ENCODE data around the gene ABTB1.

The ABTB1 gene

GRCh38 chr3:127718245-127718915 is 45.6 kb downstream of the ABTB1 start:
- no peak for TF ChIP-seq CTCF (IDR thresholded peaks at IDR 0.05)
- no peak for TF ChIP-seq ZFX (IDR thresholded peaks at IDR 0.05; ENCODE audit: borderline replicate concordance)
- no peak overlapping the region for H3K27ac ChIP-seq

GRCh38 chr3:127718916-127719290 is 46.2 kb downstream of the ABTB1 start:
- TF ChIP-seq ZFX (IDR thresholded peaks at IDR 0.05; ENCODE audit: borderline replicate concordance) (no peak), CTCF (IDR thresholded peaks at IDR 0.05) (no peak)
- H3K27ac ChIP-seq: no peak overlapping the region

- TF ChIP-seq CTCF (IDR thresholded peaks at IDR 0.05) (no peak), ZFX (IDR thresholded peaks at IDR 0.05; ENCODE audit: borderline replicate concordance) (no peak)
- H3K27ac ChIP-seq: no peak overlapping the region
Measured at GRCh38 chr3:127719369-127719768, 46.6 kb downstream of the ABTB1 start.

- TF ChIP-seq ZFX (IDR thresholded peaks at IDR 0.05; ENCODE audit: borderline replicate concordance) (no peak), CTCF (IDR thresholded peaks at IDR 0.05) (no peak)
- no peak overlapping the region for H3K27ac ChIP-seq
Measured at GRCh38 chr3:127720161-127720823, 47.5 kb downstream of the ABTB1 start.

- H3K27ac ChIP-seq: no peak overlapping the region
- no peak for TF ChIP-seq CTCF (IDR thresholded peaks at IDR 0.05)
- no peak for TF ChIP-seq ZFX (IDR thresholded peaks at IDR 0.05; ENCODE audit: borderline replicate concordance)
Measured at GRCh38 chr3:127720985-127721935, 48.5 kb downstream of the ABTB1 start.

GRCh38 chr3:127722091-127722784 is 49.5 kb downstream of the ABTB1 start:
- H3K27ac ChIP-seq: no peak overlapping the region
- TF ChIP-seq ZFX (IDR thresholded peaks at IDR 0.05; ENCODE audit: borderline replicate concordance) (no peak), CTCF (IDR thresholded peaks at IDR 0.05) (no peak)
